A549 (cell line): ENCODE data around the gene GRK1.

ENCODE experiments used
- CTCF ChIP-seq: fragments of >200 bp; sonication (Bioruptor Twin); formaldehyde crosslinking; IDR thresholded peaks from 3 replicates; pipeline ENCODE4 v1.5.1; 2016
- JUN ChIP-seq, 2 experiments: fragments of >200 bp; sonication (Bioruptor Twin); formaldehyde crosslinking; IDR thresholded peaks; 2 replicates in 1 of 2; 3 replicates in 1 of 2; pipeline ENCODE4 v1.6.1; 2016 to 2017

DNA sequence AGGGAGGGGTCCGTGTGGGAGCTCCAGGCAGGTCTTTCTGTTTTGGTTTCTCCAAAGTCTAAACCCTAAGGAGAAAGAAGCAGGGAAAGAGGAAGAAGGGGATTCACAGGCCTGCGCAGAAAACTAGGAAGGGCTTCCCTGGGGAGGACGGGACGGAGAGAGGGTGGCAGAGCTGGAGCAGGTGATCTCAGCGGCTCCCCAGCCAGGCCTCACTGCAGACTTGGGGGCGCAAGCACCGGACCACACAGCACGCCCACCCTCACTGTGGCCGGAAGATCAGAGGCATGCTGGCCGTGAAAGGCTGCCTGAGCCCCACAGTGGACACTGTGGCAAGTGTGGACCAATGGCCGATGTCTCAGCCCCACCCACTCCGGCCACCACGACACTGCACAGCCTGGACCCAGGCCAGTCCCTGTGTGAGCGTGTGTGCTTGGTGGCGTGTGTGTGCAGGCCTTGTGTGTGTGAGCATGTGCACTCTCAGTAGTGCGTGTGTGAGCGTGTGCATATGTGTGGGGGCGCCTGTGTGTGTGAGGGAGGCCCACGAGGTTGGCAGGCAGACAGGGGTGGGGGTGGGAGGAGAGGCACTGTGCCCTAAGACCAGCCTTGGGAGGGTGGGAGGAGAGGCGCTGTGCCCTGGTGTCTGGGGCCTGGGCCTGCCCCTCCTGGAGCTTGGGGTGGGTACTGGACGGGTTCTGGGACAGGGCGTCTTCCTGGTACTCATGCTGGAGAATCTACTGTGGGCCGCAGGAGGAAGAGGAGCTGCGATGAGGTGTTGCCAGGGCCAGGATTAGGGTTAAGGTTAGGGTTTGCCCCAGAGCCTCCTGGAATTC, 76.6 kb downstream of the GRK1 start:
- no peak for TF ChIP-seq JUN (IDR thresholded peaks at IDR 0.05)
- no peak for TF ChIP-seq CTCF
